ENCODE results near the gene SRSF9.
"Not testable (repeated sequence)": the region's sequence is repeated elsewhere in the genome, so short reads cannot be mapped to it uniquely, and the experiment has no call there.

SRSF9 gene

DNA sequence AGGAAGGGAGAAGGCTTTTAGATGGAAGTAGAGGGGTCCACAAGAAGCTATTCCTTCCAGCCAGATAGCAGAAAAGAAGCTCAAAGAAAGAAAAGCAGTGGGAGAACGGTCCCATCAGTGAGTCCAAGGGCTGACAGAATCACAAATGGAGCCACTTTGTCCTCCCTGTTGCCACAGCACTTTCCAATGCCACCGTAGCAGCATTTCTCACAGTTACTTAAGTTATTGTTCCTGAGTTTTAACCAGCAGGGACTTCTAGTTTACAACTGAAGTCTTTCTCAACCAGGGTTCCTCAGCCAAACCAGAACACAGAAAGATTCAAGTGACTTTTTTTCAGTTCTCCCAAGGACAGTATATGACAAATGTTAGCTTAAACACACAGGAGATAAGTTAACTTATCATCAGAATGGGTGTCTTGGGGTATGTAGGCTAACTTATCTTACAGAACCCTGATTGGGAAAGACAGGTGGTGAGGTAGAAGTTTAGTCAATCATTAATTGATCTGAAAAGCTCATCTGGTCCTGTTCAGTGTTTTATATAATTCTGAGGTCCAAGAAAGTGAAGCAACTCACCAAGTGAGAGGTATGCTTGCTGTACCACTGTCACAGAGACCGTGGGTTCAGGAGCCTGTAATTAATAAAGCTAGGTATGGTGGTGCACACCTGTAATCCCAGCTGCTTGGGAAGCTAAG, 16.3 kb downstream of the SRSF9 start:
- DNase-seq (ENCODE audit: insufficient read length, low spot score) (no peak), FAIRE-seq (no peak)

GRCh38 chr12:120452524-120452923, 17.0 kb downstream of the SRSF9 start:
- FAIRE-seq; DNase-seq (ENCODE audit: insufficient read length, low spot score): not testable (repeated sequence)

DNA sequence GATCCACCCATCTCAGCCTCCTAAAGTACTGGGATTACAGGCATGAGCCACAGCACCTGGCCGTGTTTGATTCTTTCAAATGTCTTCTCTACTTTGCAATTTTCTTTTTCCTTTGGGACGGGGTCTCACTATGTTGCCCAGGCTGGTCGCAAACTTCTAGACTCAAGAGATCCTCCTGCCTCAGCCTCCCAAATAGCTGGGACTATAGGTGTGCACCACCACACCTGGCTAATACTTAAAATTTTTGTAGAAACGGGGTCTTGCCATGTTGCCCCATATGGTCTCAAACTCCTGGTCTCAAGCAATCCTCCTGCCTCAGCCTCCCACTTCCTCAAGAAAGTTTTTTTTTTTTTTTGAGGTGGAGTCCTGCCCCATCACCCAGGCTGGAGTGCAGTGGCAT, 21.6 kb downstream of the SRSF9 start:
- DNase-seq (ENCODE audit: insufficient read length, low spot score) (no peak), FAIRE-seq (no peak)

- not testable (repeated sequence) for FAIRE-seq; DNase-seq (ENCODE audit: insufficient read length, low spot score)
Observed at GRCh38 chr12:120446844-120447178, 22.7 kb downstream of the SRSF9 start.

DNA sequence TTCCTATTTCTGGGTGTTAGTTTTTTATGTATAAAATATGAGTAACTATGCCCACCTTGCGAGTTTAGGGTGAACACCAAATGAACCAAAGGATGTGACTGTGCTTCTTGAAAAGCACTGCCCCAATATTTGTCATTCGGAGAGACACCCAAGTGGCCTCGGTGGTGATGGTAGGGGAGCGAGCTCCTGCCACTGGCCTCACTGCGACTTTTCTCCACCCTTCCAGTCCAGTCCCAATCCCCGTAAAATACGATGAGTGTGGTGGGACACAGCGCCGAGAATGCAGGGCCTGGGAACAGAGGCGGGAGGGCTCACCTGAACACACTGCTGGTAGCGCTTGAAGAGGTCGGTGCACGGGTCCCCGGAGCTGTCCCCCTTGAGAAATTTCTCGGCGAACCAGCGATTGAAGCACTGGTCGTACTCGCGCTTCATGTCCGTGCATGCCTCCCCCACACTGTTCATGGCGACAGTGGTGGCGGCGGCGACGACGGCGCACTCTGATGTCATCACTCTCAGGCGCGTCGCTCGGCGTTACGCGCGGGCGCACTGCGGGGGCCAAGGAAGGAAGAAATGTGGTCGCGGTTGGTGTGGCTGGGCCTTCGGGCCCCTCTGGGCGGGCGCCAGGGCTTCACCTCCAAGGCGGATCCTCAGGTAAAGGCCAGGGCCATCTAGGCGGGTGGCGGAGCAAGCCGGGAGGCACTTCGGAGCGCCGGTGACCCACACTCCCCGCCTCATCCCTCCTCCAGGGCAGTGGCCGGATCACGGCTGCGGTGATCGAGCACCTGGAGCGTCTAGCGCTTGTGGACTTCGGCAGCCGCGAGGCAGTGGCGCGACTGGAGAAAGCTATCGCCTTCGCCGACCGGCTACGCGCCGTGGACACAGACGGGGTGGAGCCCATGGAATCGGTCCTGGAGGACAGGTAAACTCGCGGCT, 23.4 kb downstream of the SRSF9 start, which contains the start of the genes GATC and TRIAP1:
TSS of gene GATC (plus strand) at position 534 of the 933 bp plus-strand sequence. CDS start at position 571, 37 bp downstream.
TSS of gene TRIAP1 (minus strand) at position 474 of the 933 bp plus-strand sequence. CDS start at position 462, 12 bp downstream.
- FAIRE-seq, result peak; percentile 90
- DNase-seq (ENCODE audit: insufficient read length, low spot score), result peak; percentile 72

- DNase-seq (ENCODE audit: insufficient read length, low spot score) (no peak), FAIRE-seq (no peak)
Observed at GRCh38 chr12:120444676-120445075, 24.9 kb downstream of the SRSF9 start.

GRCh38 chr12:120439646-120440247, 29.8 kb downstream of the SRSF9 start:
- peak; percentile 66 for DNase-seq (ENCODE audit: insufficient read length, low spot score)
- FAIRE-seq, result no peak

DNA sequence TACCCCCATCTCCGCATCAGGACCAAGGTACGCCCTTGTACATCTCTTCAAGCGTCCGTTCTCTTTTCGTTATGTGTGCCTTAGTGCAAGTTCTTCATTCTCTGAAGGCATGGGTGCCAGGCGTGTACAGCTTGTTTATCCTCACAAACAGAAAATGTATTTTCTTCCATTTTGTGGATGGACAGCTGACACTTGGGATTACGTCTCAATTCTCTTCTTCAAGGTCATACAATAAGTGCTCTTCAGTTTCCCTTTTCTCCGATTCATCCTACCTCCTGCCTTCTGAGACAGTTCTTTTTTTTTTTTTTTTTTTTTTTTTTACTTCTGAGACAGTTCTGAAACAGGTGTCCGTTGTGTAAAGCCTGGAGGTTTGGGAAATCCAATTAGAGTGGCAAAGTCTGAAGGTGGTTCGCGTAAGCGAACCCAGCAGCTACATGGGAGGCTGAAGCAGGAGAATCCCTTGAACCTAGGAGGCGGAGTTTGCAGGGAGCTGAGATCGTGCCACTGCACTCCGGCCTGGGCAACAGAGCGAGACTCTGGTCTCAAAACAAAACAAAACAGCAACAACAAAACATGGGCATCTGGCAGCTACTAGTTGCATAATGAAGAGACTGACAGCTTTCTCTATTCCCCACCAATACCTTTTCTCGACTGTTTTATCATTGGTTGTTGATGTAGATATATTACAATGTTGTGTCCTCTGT, 30.9 kb downstream of the SRSF9 start:
- DNase-seq (ENCODE audit: insufficient read length, low spot score), result no peak
- no peak for FAIRE-seq

- FAIRE-seq (peak; percentile 23), DNase-seq (ENCODE audit: insufficient read length, low spot score) (peak; percentile 99)
Observed at GRCh38 chr12:120437735-120438494, 31.6 kb downstream of the SRSF9 start, which contains the start of gene COX6A1. Gene COX6A1 (plus strand): TSS chr12:120438113. CDS start chr12:120438127, 14 bp downstream.

DNA sequence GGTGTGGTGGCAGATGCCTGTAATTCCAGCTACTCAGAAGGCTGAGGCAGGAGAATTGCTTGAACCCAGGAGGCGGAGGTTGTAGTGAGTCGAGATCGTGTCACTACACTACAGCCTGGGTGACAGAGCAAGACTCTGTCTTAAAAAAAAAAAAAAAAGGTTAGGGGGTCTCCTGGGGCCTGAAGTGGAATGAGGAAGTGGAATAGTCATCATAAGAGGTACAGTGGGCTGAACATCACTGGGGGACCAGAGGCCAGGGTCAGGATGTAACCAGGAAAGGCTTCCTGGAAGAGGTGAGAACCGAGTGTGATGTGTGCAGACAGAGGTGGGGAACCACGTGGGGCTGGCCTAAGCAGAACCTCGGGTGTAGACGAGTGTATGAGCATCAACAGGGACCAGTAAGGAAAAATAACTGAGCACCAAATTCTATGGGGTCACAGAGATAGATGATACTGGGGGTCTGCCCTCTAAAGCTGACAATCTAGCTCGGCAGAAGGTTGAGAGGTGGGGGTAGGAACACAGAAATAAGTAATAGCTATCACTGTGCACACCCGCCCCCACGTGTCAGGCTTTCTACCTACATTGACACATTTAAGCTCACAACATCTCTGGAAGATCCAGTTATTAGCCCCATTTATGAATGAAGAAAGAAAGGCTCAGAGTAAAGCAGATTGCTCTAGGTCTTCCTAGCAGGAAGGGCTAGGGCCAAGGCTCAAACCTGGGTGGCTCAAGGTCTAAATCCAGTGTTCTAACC, 36.6 kb downstream of the SRSF9 start:
- no peak for FAIRE-seq

DNA sequence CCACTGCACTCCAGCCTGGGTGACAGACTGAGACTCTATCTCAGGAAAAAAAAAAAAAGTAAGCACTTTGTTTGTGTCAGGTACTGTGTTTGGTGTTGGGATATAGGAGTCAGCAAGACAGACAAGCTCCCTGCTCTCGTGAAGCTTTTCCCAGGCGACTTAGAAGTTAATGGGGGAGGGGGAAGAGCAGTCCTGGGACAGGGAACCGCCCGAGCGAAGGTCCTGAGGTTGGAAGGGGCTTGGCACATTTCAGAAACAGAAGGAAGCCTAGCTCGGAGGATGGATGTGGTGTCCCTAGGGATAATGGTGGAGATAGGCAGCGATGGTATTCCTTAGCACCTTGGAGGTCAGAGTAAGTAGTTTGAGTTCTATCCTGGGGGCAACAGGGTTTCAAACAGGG, 40.2 kb downstream of the SRSF9 start:
- FAIRE-seq (no peak), DNase-seq (ENCODE audit: insufficient read length, low spot score) (no peak)

More for the DNA sequence above, 36.6 kb downstream of the SRSF9 start:
- DNase-seq (ENCODE audit: insufficient read length, low spot score), result no peak

DNA sequence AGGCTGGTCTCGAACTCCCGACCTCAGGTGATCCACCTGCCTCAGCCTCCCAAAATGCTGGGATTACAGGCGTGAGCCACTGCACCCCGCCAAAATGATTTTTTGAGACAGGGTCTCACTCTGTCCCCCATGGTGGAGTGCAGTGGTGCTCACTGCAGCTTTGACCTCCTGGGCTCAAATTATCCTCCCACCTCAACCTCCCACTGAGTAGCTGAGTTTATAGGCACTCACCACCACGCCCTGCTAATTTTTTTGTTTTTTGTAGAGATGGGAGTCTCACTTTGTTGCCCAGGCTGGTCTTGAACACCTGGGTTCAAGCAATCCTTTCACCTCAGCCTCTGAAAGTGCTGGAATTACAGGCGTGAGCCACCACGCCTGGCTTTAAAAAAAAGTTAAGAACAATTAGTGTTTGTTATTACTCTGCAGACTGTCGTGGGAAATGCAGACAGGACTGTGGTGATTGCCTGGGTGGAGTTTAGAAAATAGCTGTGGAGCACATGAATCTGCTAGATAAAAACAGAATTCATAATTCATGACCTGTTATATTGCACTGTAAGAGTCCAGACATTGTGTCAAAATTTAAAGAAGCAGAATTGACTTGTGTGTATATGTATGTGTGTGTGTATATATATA, 40.8 kb downstream of the SRSF9 start:
- DNase-seq (ENCODE audit: insufficient read length, low spot score) (no peak), FAIRE-seq (no peak)

DNA sequence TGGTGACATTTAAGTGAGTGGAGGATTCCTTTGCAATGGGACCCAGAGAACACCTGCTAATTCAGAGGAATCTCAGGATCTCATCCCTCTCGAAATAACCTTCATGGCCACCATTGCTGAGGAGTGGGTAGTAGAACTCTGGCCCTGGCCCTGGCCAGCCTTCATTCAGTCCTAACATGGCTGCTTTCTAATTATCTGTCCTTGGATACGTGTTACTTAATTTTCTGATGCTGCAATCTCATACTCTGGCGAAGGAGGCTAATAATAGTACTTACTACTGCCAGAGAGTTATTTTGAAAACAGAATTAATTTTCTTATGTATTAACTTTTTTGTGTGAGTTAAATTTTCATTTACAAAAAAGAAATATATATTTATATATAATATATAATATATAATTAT, 43.8 kb downstream of the SRSF9 start:
- no peak for DNase-seq (ENCODE audit: insufficient read length, low spot score)
- FAIRE-seq, result no peak

DNA sequence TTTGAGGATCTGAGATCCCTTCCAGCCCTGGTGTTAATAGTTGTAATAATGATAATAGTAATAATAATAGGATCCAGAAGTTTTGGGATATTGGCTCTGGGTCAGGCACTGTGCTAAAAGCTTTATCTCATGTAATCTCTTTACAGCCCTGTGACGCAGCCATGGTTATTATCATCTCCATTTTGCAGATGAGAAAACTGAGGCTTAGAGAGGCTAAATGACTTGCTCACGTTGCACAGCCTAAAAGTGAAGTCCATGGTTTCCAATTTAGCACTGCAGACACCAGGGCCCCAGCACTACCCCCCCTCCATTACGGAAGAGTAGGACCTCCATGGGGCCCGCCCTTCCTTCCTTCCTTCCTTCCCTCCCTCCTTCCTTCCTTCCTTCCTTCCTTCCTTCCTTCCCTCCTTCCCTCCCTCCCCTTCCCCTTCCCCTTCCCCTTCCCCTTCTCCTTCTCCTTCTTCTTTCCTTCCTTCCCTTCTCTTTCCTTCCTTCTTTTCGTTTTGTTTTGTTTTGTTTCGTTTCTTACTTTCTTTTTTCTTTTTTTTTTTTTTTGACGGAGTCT, 46.6 kb downstream of the SRSF9 start:
- FAIRE-seq (no peak), DNase-seq (ENCODE audit: insufficient read length, low spot score) (no peak)

GRCh38 chr12:120421701-120422100, 47.8 kb downstream of the SRSF9 start:
- DNase-seq (ENCODE audit: insufficient read length, low spot score) (no peak), FAIRE-seq (no peak)

GRCh38 chr12:120417917-120418580, 51.5 kb downstream of the SRSF9 start:
- FAIRE-seq (no peak), DNase-seq (ENCODE audit: insufficient read length, low spot score) (no peak)

DNA sequence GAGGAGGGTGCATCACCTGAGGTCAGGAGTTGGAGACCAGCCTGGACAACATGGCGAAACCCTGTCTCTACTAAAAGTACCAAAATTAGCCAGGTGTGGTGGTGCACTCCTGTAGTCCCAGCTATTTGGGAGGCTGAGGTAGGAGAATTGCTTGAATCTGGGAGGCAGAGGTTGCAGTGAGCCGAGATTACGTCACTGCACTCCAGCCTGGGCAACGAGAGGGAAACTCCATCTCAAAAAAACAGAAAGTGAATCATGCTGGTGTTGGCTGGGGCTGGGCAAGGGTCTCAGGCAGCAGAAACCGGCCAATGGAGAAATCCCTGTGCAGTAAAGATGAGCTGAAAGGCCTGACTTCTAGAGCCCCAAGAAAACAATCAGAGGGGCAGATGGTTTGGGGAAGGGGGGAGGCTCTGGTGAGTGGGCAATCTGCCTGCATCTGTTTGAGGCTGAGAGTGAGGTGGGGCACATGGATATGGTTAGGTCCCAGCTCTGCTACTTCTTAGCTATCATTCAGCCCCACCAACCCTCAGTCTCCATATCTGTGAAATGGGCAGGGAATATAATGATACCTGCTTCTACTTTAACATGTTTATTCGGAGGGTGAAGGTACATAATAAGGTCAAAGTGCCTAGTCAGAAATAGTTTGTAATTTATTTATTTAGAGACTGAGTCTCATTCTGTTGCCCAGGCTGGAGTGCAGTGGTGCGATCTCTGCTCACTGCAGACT, 52.9 kb downstream of the SRSF9 start:
- DNase-seq (ENCODE audit: insufficient read length, low spot score), result no peak
- no peak for FAIRE-seq
